ENCODE measurements around the gene CTNNA3. TPM values are rescaled to one million over a fixed set of nuclear protein-coding genes. Genes with fewer than 3 reads are reported as not detected.
"Not testable (repeated sequence)": the region's sequence is repeated elsewhere in the genome, so short reads cannot be mapped to it uniquely, and the experiment has no call there.

The CTNNA3 gene
- polyA plus RNA-seq, 2 donors = 0.08 to 0.10 TPM

DNA sequence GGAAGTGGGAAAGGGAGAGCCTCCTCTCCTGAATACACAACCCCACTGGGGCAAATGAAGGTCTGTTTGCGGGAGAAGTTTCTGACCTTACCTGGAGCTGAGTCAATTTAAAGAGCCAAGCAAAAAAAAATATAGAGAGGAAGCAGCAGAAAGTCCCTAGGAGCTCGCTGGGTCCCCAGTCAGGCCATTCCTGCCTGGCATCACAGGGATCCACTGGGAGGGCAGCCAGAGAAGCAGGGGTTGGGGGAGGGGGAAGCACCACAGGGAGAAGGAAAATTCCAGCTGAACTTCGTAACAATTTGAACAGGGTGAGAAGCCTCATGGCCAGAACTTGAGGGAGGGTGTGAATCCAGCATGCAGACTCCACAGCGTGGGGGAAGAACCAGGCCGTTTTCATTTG lies 471.4 kb downstream of the CTNNA3 start:
- H3K4me1 ChIP-seq (ENCODE audit: control insufficient read depth in 2 of 2, insufficient read depth in 2 of 2, low read length in 1 of 2) = no peaks in the 10 kb centered on the region
- no peaks in the 10 kb centered on the region for H3K9me3 ChIP-seq (ENCODE audit: control insufficient read depth in 2 of 2, insufficient read depth in 1 of 2, low read depth in 1 of 2, low read length in 1 of 2)
- 76 to 86% methylated on average over 5 of the region's 5 CpGs for WGBS, 2 donors
- H3K27me3 ChIP-seq (ENCODE audit: control insufficient read depth in 1 of 2, insufficient read depth in 2 of 2, low read length in 2 of 2) = no peaks in the 10 kb centered on the region
- no peak overlapping the region for H3K27ac ChIP-seq (ENCODE audit: low read depth in 2 of 2, low read length in 1 of 2)
- no peaks in the 10 kb centered on the region for H3K36me3 ChIP-seq (ENCODE audit: control insufficient read depth in 2 of 2, insufficient read depth in 2 of 2, low read length in 1 of 2)
- no peak overlapping the region for H3K4me3 ChIP-seq (ENCODE audit: low read depth in 1 of 2, low read length in 2 of 2)

DNA sequence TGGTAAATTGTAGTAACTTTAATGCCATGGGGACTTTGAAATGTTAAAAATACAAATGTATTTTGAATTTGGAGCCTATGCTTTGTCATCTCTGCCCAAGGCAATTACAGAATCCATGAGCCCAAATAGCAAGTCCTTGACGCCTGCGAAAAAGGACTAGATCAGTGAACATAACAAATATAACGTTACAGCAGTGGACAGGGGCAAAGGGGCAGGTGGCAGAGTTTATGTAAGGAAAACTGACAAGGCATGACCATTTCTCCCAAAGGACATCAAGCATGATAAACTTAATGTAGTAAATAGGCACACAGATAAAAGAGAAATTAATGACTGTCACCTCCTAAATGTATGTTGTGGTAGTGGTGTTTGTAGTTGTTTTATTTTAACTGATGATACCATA lies 473.1 kb downstream of the CTNNA3 start:
- Histone ChIP-seq H3K4me3 (ENCODE audit: low read depth in 1 of 2, low read length in 2 of 2) (no peak overlapping the region), H3K9me3 (ENCODE audit: control insufficient read depth in 2 of 2, insufficient read depth in 1 of 2, low read depth in 1 of 2, low read length in 1 of 2) (no peaks in the 10 kb centered on the region), H3K27ac (ENCODE audit: low read depth in 2 of 2, low read length in 1 of 2) (no peak overlapping the region), H3K36me3 (ENCODE audit: control insufficient read depth in 2 of 2, insufficient read depth in 2 of 2, low read length in 1 of 2) (no peaks in the 10 kb centered on the region), H3K27me3 (ENCODE audit: control insufficient read depth in 1 of 2, insufficient read depth in 2 of 2, low read length in 2 of 2) (no peaks in the 10 kb centered on the region), H3K4me1 (ENCODE audit: control insufficient read depth in 2 of 2, insufficient read depth in 2 of 2, low read length in 1 of 2) (no peaks in the 10 kb centered on the region)
- WGBS, 2 donors = 65 to 66% methylated on average over 3 of the region's 3 CpGs

DNA sequence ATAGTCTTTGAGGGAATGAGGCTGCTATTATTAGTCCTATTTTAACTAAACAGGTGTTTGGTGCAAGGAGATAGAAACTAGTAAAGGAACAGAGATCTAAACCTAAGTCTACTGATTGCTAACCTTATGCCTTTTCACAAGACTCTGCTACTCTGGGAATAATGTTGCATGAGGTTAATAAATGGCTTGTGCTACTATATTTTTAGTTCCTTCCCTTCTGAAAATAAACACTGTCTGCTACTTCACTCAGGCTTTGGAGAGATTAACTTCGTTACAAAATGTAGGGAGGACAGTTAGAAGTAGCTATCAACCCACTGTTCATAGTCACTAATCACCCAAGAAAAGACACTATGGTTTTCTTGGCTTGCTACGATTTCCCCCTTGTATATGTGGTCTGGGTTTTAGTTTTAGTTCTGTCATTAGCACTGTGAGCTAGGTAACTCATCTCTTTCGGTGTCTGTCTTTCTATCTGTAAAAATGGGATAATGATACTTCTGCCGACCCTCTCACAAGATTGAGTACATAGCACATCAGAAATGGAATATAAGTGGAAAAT lies 474.0 kb downstream of the CTNNA3 start:
- 64 to 66% methylated on average over 4 of the region's 4 CpGs for WGBS, 2 donors
- no peak overlapping the region for H3K27ac ChIP-seq (ENCODE audit: low read depth in 2 of 2, low read length in 1 of 2)

DNA sequence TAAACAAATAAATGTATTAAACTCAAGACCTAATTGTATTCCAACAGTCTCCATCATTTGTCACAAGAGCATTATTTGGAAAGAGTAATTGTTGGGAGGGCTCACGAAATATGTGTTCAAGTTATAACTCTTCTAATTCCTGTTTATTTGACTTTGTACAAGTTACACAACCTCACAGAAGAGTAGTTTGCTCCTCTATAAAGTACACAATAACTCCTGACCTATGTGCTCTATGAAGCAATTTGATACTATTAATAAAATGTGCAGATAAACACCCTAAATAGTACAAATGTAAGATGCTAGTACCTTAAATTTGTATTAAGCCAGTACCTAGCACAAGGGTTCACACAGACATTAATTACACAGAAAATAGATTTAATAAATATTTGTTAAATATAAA lies 484.3 kb downstream of the CTNNA3 start:
- H3K9me3 ChIP-seq (ENCODE audit: control insufficient read depth in 2 of 2, insufficient read depth in 1 of 2, low read depth in 1 of 2, low read length in 1 of 2) = no peaks in the 10 kb centered on the region
- H3K27ac ChIP-seq (ENCODE audit: low read depth in 2 of 2, low read length in 1 of 2) = no peak overlapping the region
- 53 to 55% methylated on average over 1 of the region's 1 CpG for WGBS, 2 donors
- H3K36me3 ChIP-seq (ENCODE audit: control insufficient read depth in 2 of 2, insufficient read depth in 2 of 2, low read length in 1 of 2) = no peaks in the 10 kb centered on the region
- no peaks in the 10 kb centered on the region for H3K27me3 ChIP-seq (ENCODE audit: control insufficient read depth in 1 of 2, insufficient read depth in 2 of 2, low read length in 2 of 2)
- H3K4me3 ChIP-seq (ENCODE audit: low read depth in 1 of 2, low read length in 2 of 2) = no peak overlapping the region
- no peaks in the 10 kb centered on the region for H3K4me1 ChIP-seq (ENCODE audit: control insufficient read depth in 2 of 2, insufficient read depth in 2 of 2, low read length in 1 of 2)

More for the DNA sequence above, 474.0 kb downstream of the CTNNA3 start:
- H3K9me3 ChIP-seq (ENCODE audit: control insufficient read depth in 2 of 2, insufficient read depth in 1 of 2, low read depth in 1 of 2, low read length in 1 of 2) = no peaks in the 10 kb centered on the region
- no peaks in the 10 kb centered on the region for H3K27me3 ChIP-seq (ENCODE audit: control insufficient read depth in 1 of 2, insufficient read depth in 2 of 2, low read length in 2 of 2)
- no peaks in the 10 kb centered on the region for H3K36me3 ChIP-seq (ENCODE audit: control insufficient read depth in 2 of 2, insufficient read depth in 2 of 2, low read length in 1 of 2)
- no peaks in the 10 kb centered on the region for H3K4me1 ChIP-seq (ENCODE audit: control insufficient read depth in 2 of 2, insufficient read depth in 2 of 2, low read length in 1 of 2)
- no peak overlapping the region for H3K4me3 ChIP-seq (ENCODE audit: low read depth in 1 of 2, low read length in 2 of 2)

DNA sequence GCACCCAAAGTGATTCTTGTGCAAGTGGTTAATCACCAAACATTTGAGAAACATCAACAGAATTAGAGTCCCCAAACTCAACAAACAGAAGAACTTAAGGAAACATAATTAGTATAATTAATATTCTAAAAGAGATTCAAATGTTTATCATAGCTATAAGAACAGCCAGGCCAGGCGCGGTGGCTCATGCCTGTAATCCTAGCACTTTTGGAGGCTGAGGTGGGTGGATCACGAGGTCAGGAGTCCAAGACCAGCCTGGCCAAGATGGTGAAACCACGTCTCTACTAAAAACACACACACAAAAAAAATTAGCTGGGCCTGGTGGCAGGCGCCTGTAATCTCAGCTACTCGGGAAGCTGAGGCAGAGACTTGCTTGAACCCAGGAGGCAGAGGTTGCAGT lies 488.1 kb downstream of the CTNNA3 start:
- H3K4me1 ChIP-seq (ENCODE audit: control insufficient read depth in 2 of 2, insufficient read depth in 2 of 2, low read length in 1 of 2); H3K36me3 ChIP-seq (ENCODE audit: control insufficient read depth in 2 of 2, insufficient read depth in 2 of 2, low read length in 1 of 2); H3K4me3 ChIP-seq (ENCODE audit: low read depth in 1 of 2, low read length in 2 of 2); H3K27ac ChIP-seq (ENCODE audit: low read depth in 2 of 2, low read length in 1 of 2); H3K9me3 ChIP-seq (ENCODE audit: control insufficient read depth in 2 of 2, insufficient read depth in 1 of 2, low read depth in 1 of 2, low read length in 1 of 2); H3K27me3 ChIP-seq (ENCODE audit: control insufficient read depth in 1 of 2, insufficient read depth in 2 of 2, low read length in 2 of 2): not testable (repeated sequence)
- WGBS, 2 donors = 79 to 82% methylated on average over 6 of the region's 6 CpGs

DNA sequence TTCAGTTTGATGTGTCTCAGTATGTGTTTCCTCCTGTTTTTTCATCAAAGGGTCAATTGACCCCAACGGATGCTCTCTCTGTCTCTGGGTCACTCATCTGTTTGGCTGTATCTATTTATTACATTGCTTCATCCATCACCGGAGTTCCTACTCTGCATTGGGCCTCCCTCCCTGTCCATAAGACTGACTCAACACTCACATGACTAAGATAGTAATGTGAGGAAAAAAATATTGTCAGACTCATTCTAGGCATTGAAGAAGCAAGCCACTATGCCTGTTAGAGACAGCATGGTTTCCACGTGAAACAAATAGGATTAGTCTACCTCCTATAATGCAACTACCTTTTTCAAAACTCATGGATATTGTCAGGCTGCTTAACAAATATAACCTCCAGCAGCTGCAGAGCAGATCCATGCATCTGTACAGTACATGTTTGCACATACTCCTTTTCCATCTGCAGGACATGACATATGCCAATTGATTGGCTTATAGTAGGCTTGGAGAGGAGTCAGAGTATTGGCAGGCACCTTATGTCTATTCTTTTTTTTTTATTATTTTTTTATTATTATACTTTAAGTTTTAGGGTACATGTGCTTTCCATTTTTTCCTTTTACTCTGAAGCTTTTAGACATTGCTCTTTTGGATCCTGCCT lies 495.0 kb downstream of the CTNNA3 start:
- Histone ChIP-seq H3K36me3 (ENCODE audit: control insufficient read depth in 2 of 2, insufficient read depth in 2 of 2, low read length in 1 of 2) (no peaks in the 10 kb centered on the region), H3K9me3 (ENCODE audit: control insufficient read depth in 2 of 2, insufficient read depth in 1 of 2, low read depth in 1 of 2, low read length in 1 of 2) (no peaks in the 10 kb centered on the region), H3K27ac (ENCODE audit: low read depth in 2 of 2, low read length in 1 of 2) (no peak overlapping the region), H3K27me3 (ENCODE audit: control insufficient read depth in 1 of 2, insufficient read depth in 2 of 2, low read length in 2 of 2) (no peaks in the 10 kb centered on the region), H3K4me1 (ENCODE audit: control insufficient read depth in 2 of 2, insufficient read depth in 2 of 2, low read length in 1 of 2) (no peaks in the 10 kb centered on the region), H3K4me3 (ENCODE audit: low read depth in 1 of 2, low read length in 2 of 2) (no peak overlapping the region)
- 76 to 78% methylated on average over 3 of the region's 3 CpGs for WGBS, 2 donors

DNA sequence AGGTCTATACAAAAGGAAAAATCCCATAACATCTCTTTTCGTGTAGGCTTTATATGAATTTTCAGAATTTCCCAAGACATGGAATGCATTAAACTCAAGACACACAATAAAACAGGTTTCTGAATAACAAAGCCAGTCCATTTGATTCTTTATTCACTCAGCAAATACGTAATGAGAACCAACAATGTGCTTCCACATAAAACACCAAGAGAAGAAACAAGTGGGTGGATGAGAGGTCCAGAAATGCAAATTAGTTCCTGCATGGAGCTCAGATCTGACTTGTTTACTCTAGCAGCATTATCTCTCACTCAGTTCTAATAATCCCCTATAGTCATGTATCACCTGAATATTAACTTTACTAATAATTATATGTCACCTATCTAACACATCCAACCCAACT lies 520.6 kb downstream of the CTNNA3 start:
- no peaks in the 10 kb centered on the region for H3K4me1 ChIP-seq (ENCODE audit: control insufficient read depth in 2 of 2, insufficient read depth in 2 of 2, low read length in 1 of 2)
- no peaks in the 10 kb centered on the region for H3K36me3 ChIP-seq (ENCODE audit: control insufficient read depth in 2 of 2, insufficient read depth in 2 of 2, low read length in 1 of 2)
- 77 to 86% methylated on average over 2 of the region's 2 CpGs for WGBS, 2 donors
- no peaks in the 10 kb centered on the region for H3K27me3 ChIP-seq (ENCODE audit: control insufficient read depth in 1 of 2, insufficient read depth in 2 of 2, low read length in 2 of 2)
- no peak overlapping the region for H3K27ac ChIP-seq (ENCODE audit: low read depth in 2 of 2, low read length in 1 of 2)
- no peak overlapping the region for H3K4me3 ChIP-seq (ENCODE audit: low read depth in 1 of 2, low read length in 2 of 2)
- no peaks in the 10 kb centered on the region for H3K9me3 ChIP-seq (ENCODE audit: control insufficient read depth in 2 of 2, insufficient read depth in 1 of 2, low read depth in 1 of 2, low read length in 1 of 2)

DNA sequence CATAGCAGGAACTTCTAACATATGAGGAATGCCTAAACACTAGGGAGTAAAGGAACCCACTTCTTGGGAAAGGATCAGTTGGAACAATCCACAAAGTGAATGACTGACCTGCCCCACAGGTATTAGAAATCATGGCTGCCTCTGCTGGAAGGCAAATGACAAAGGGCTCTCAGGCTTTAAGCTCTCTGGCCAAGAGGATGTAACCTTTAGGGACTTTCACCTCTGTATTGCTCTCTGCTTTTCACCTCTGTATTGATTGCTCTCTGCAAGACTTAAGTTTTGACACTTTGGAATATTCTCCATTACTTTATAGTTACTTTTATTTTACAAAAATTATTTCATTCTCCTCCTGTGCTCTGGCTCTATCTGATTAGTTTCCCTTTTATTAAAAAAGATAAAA lies 522.2 kb downstream of the CTNNA3 start:
- no peaks in the 10 kb centered on the region for H3K36me3 ChIP-seq (ENCODE audit: control insufficient read depth in 2 of 2, insufficient read depth in 2 of 2, low read length in 1 of 2)
- H3K4me3 ChIP-seq (ENCODE audit: low read depth in 1 of 2, low read length in 2 of 2) = no peak overlapping the region
- no peaks in the 10 kb centered on the region for H3K9me3 ChIP-seq (ENCODE audit: control insufficient read depth in 2 of 2, insufficient read depth in 1 of 2, low read depth in 1 of 2, low read length in 1 of 2)
- no peak overlapping the region for H3K27ac ChIP-seq (ENCODE audit: low read depth in 2 of 2, low read length in 1 of 2)
- no peaks in the 10 kb centered on the region for H3K4me1 ChIP-seq (ENCODE audit: control insufficient read depth in 2 of 2, insufficient read depth in 2 of 2, low read length in 1 of 2)
- H3K27me3 ChIP-seq (ENCODE audit: control insufficient read depth in 1 of 2, insufficient read depth in 2 of 2, low read length in 2 of 2) = no peaks in the 10 kb centered on the region

DNA sequence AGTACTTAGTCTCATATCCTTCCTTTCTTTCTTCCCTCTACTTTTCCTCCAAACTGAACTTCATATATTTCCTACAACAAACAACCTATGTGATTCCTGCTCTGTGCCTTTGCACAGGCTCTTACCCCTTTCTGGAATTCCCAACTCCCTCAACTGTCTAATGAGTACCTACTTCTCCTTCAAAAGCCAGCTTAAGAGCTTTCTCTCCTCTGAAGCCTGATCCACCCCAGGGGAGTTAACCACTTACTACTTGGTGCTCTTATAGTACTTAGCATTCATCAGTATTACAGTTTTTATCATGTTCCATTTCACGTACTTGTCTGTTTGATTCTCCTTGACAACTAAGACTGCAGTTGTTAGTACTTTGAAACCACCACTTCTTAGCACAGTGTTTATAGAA lies 524.0 kb downstream of the CTNNA3 start:
- WGBS, 2 donors = 55 to 71% methylated on average over 1 of the region's 1 CpG
- Histone ChIP-seq H3K27me3 (ENCODE audit: control insufficient read depth in 1 of 2, insufficient read depth in 2 of 2, low read length in 2 of 2) (no peaks in the 10 kb centered on the region), H3K4me3 (ENCODE audit: low read depth in 1 of 2, low read length in 2 of 2) (no peak overlapping the region), H3K36me3 (ENCODE audit: control insufficient read depth in 2 of 2, insufficient read depth in 2 of 2, low read length in 1 of 2) (no peaks in the 10 kb centered on the region), H3K27ac (ENCODE audit: low read depth in 2 of 2, low read length in 1 of 2) (no peak overlapping the region), H3K4me1 (ENCODE audit: control insufficient read depth in 2 of 2, insufficient read depth in 2 of 2, low read length in 1 of 2) (no peaks in the 10 kb centered on the region), H3K9me3 (ENCODE audit: control insufficient read depth in 2 of 2, insufficient read depth in 1 of 2, low read depth in 1 of 2, low read length in 1 of 2) (no peaks in the 10 kb centered on the region)

DNA sequence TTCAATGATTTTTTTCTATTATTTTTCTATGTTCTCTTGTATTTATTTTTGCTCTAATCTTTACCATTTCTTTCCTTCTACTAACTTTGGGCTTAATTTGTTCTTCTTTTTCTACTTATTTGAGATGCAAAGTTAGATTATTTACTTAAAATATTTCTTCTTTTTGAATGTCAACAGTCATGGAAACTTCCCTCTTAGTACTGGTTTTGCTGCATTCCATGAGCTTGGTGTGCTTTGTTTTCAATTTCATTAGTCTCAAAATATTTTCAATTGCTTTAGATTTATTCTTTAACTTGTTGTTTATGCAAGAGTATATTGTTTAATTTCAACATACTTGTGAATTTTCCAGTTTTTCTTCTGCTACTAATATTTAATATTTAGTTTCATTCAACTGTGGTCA lies 539.8 kb downstream of the CTNNA3 start:
- H3K9me3 ChIP-seq (ENCODE audit: control insufficient read depth in 2 of 2, insufficient read depth in 1 of 2, low read depth in 1 of 2, low read length in 1 of 2) = no peaks in the 10 kb centered on the region

More for the DNA sequence above, 539.8 kb downstream of the CTNNA3 start:
- Histone ChIP-seq H3K4me3 (ENCODE audit: low read depth in 1 of 2, low read length in 2 of 2) (no peak overlapping the region), H3K36me3 (ENCODE audit: control insufficient read depth in 2 of 2, insufficient read depth in 2 of 2, low read length in 1 of 2) (no peaks in the 10 kb centered on the region), H3K4me1 (ENCODE audit: control insufficient read depth in 2 of 2, insufficient read depth in 2 of 2, low read length in 1 of 2) (no peaks in the 10 kb centered on the region), H3K27ac (ENCODE audit: low read depth in 2 of 2, low read length in 1 of 2) (no peak overlapping the region), H3K27me3 (ENCODE audit: control insufficient read depth in 1 of 2, insufficient read depth in 2 of 2, low read length in 2 of 2) (no peaks in the 10 kb centered on the region)

Data from esophagus (tissue), 2 donors.